ENCODE measurements around the gene NDUFA3. TPM values are rescaled to one million over a fixed set of nuclear protein-coding genes. Genes with fewer than 3 reads are reported as not detected.

NDUFA3 gene
- total RNA-seq, 1 experiment from 2014 or later = 211 TPM

DNA sequence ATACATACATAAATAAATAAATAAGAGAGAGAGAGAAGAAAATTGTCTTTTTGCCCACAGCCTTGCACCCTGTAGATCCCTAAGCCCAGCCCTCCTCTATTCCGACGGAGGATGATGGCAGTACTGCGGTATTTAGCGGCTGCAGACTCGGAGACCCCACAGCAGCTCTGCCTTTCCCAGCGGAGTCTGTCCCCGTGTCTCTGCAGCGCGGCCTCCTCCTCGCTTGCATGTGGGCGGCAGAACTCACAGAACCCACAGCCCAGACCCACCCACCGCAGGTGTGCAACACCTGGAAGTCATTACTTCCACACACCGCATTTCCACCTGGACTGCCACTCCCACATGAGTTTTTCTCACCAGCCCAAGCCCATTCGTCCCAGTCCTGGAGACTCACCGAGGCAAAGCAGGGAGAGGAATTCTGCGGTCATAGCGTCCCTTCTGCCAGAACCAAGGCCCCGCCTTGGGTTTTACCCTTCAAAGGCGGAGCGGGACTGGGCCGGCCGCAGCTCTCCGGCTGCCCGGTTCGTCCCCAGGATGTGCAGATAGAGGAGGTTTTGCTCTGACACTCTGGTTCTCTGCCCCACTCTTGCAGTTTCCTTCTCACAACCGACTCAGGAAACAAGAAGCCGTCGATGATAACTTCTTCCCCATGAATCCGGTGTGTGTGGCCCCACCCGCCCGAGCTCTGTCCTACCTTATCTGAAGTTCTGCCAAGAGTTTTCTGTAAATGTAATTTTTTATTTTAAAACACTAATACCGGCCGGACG lies 39.1 kb upstream of the NDUFA3 start, which contains the start of gene VSTM1:
VSTM1 (minus strand) TSS at position 548 of the 767 bp plus-strand sequence; CDS start at position 428, 120 bp downstream.
- H3K36me3 ChIP-seq (ENCODE audit: control insufficient read depth, insufficient read depth, low read length) = no peaks in the 10 kb centered on the region
- H3K27ac ChIP-seq (ENCODE audit: low read length) = no peak within 1 kb of the TSS
- ChIA-PET CTCF (interaction anchor here (0.6 kb wide), 2 partner anchors 210 to 558 kb away, joined by 3 read pairs; no protein-coding TSS in a partner anchor), POLR2A (interaction anchor here (0.5 to 0.6 kb wide), 2 partner anchors 40 to 196 kb away, joined by 4 to 6 read pairs; partner anchors contain the start of gene MYADM)
- BruUV-seq (replicated peaks) = no TSS peak
- ATAC-seq (peak; percentile 44), DNase-seq (ENCODE audit: low read depth, low spot score) (no peak)
- H3K9me3 ChIP-seq (ENCODE audit: control insufficient read depth, insufficient read depth, low read depth, low read length) = no peaks in the 10 kb centered on the region
- no peaks in the 10 kb centered on the region for H3K27me3 ChIP-seq (ENCODE audit: control insufficient read depth, insufficient read depth, low read length)
- H3K4me1 ChIP-seq (ENCODE audit: control insufficient read depth, insufficient read depth, low read length) = no peaks in the 10 kb centered on the region
- TF ChIP-seq TCF7L2 (IDR thresholded peaks at IDR 0.05; ENCODE audit: low read depth, low read length) = no peak
- TF ChIP-seq, protein P1, sequence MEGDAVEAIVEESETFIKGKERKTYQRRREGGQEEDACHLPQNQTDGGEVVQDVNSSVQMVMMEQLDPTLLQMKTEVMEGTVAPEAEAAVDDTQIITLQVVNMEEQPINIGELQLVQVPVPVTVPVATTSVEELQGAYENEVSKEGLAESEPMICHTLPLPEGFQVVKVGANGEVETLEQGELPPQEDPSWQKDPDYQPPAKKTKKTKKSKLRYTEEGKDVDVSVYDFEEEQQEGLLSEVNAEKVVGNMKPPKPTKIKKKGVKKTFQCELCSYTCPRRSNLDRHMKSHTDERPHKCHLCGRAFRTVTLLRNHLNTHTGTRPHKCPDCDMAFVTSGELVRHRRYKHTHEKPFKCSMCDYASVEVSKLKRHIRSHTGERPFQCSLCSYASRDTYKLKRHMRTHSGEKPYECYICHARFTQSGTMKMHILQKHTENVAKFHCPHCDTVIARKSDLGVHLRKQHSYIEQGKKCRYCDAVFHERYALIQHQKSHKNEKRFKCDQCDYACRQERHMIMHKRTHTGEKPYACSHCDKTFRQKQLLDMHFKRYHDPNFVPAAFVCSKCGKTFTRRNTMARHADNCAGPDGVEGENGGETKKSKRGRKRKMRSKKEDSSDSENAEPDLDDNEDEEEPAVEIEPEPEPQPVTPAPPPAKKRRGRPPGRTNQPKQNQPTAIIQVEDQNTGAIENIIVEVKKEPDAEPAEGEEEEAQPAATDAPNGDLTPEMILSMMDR (IDR thresholded peaks at IDR 0.05) = no peak
- no peak for TF ChIP-seq SIN3A (IDR thresholded peaks at IDR 0.05; ENCODE audit: borderline replicate concordance, insufficient read depth, low read depth, low read length)
- TF ChIP-seq POLR2AphosphoS5 (IDR thresholded peaks at IDR 0.05; ENCODE audit: low read depth, low read length) = no peak
- TF ChIP-seq, protein P2, sequence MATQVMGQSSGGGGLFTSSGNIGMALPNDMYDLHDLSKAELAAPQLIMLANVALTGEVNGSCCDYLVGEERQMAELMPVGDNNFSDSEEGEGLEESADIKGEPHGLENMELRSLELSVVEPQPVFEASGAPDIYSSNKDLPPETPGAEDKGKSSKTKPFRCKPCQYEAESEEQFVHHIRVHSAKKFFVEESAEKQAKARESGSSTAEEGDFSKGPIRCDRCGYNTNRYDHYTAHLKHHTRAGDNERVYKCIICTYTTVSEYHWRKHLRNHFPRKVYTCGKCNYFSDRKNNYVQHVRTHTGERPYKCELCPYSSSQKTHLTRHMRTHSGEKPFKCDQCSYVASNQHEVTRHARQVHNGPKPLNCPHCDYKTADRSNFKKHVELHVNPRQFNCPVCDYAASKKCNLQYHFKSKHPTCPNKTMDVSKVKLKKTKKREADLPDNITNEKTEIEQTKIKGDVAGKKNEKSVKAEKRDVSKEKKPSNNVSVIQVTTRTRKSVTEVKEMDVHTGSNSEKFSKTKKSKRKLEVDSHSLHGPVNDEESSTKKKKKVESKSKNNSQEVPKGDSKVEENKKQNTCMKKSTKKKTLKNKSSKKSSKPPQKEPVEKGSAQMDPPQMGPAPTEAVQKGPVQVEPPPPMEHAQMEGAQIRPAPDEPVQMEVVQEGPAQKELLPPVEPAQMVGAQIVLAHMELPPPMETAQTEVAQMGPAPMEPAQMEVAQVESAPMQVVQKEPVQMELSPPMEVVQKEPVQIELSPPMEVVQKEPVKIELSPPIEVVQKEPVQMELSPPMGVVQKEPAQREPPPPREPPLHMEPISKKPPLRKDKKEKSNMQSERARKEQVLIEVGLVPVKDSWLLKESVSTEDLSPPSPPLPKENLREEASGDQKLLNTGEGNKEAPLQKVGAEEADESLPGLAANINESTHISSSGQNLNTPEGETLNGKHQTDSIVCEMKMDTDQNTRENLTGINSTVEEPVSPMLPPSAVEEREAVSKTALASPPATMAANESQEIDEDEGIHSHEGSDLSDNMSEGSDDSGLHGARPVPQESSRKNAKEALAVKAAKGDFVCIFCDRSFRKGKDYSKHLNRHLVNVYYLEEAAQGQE (IDR thresholded peaks at IDR 0.05; ENCODE audit: insufficient read depth in 1 of 2, low read depth in 2 of 2, low read length in 1 of 2) = no peak
- in situ Hi-C loops (cut with HindIII; ENCODE audit: low pct_unique_long_range_greater_than_20kb, low sequenced_read_pairs) = no loop called here
- intact Hi-C loops (cut with micrococcal nuclease; ENCODE audit: unreplicated experiment) = no loop called here
- H3K4me3 ChIP-seq (ENCODE audit: low read depth in 2 of 2, low read length in 2 of 2) = no peak within 1 kb of the TSS

DNA sequence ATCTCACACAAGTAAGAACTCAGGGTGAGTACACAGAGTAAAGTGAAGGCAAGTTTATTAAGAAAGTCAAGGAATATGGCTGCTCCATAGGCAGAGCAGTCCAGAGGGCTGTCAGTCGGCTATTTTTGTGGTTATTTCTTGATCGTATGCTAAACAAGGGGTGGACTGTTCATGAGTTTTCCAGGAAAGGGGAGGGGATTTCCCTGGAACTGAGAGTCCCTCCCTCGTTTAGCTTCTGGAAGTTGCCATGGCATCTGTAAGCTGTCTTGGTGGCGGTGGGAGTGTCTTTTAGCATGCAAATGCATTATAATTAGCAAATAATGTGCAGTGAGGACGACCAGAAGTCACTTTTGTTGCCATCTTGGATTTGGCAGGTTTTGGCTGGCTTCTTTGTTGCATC lies 33.2 kb upstream of the NDUFA3 start:
- no peak overlapping the region for H3K4me3 ChIP-seq (ENCODE audit: low read depth in 2 of 2, low read length in 2 of 2)
- BruUV-seq (replicated peaks) = no TSS peak
- ATAC-seq (no peak), DNase-seq (ENCODE audit: low read depth, low spot score) (no peak)
- in situ Hi-C loops (cut with HindIII; ENCODE audit: low pct_unique_long_range_greater_than_20kb, low sequenced_read_pairs) (no loop called here), intact Hi-C loops (cut with micrococcal nuclease; ENCODE audit: unreplicated experiment) (no loop called here)
- peaks cover 6% of the 10 kb centered on the region; the same call in 1 of the 2 replicates for H3K9me3 ChIP-seq (ENCODE audit: control insufficient read depth, insufficient read depth, low read depth, low read length)
- no peak overlapping the region for H3K27ac ChIP-seq (ENCODE audit: low read length)
- H3K27me3 ChIP-seq (ENCODE audit: control insufficient read depth, insufficient read depth, low read length) = no peaks in the 10 kb centered on the region
- TF ChIP-seq, protein P2 (IDR thresholded peaks at IDR 0.05; ENCODE audit: insufficient read depth in 1 of 2, low read depth in 2 of 2, low read length in 1 of 2) = no peak
- TF ChIP-seq, protein P1 (IDR thresholded peaks at IDR 0.05) = no peak
- TF ChIP-seq TCF7L2 (IDR thresholded peaks at IDR 0.05; ENCODE audit: low read depth, low read length) = no peak
- no peak for TF ChIP-seq SIN3A (IDR thresholded peaks at IDR 0.05; ENCODE audit: borderline replicate concordance, insufficient read depth, low read depth, low read length)
- TF ChIP-seq POLR2AphosphoS5 (IDR thresholded peaks at IDR 0.05; ENCODE audit: low read depth, low read length) = no peak
- H3K4me1 ChIP-seq (ENCODE audit: control insufficient read depth, insufficient read depth, low read length) = no peaks in the 10 kb centered on the region
- ChIA-PET CTCF (no interaction called here), POLR2A (interaction anchor here (0.6 kb wide), 1 partner anchor 10 kb away, joined by 4 read pairs; no protein-coding TSS in a partner anchor)
- no peaks in the 10 kb centered on the region for H3K36me3 ChIP-seq (ENCODE audit: control insufficient read depth, insufficient read depth, low read length)

Measured in Panc1 (cell line).